HG02759 (cell line): ENCODE measurements around the gene PLEKHA5.
"Not testable (repeated sequence)": the region's sequence is repeated elsewhere in the genome, so short reads cannot be mapped to it uniquely, and the experiment has no call there.

Experiments used
- ATAC-seq: cut with Tn5 transposase; IDR thresholded peaks from one replicate; pipeline ENCODE4 v1.9.1; 2021; ENCODE audit warnings: mild to moderate bottlenecking, moderate library complexity; ENCODE audit not compliant: unreplicated experiment

The PLEKHA5 gene

GRCh38 chr12:19227190-19227879 lies 97.8 kb downstream of the PLEKHA5 start:
- ATAC-seq, result no peak

GRCh38 chr12:19227880-19228210 lies 98.3 kb downstream of the PLEKHA5 start:
- ATAC-seq, result no peak

- ATAC-seq, result not testable (repeated sequence)
Measured at GRCh38 chr12:19229021-19229420, 99.5 kb downstream of the PLEKHA5 start.

- no peak for ATAC-seq
Measured at GRCh38 chr12:19230299-19230866, 100.8 kb downstream of the PLEKHA5 start.

- ATAC-seq, result no peak
Measured at GRCh38 chr12:19230896-19231295, 101.4 kb downstream of the PLEKHA5 start.

GRCh38 chr12:19234171-19234704 lies 104.7 kb downstream of the PLEKHA5 start:
- ATAC-seq, result no peak

- no peak for ATAC-seq
Measured at GRCh38 chr12:19234981-19235871, 105.7 kb downstream of the PLEKHA5 start.

- no peak for ATAC-seq
Measured at GRCh38 chr12:19236656-19237055, 107.1 kb downstream of the PLEKHA5 start.

- ATAC-seq, result no peak
Measured at GRCh38 chr12:19238540-19238939, 109.0 kb downstream of the PLEKHA5 start.

GRCh38 chr12:19239102-19239501 lies 109.6 kb downstream of the PLEKHA5 start:
- no peak for ATAC-seq

GRCh38 chr12:19239616-19240234 lies 110.2 kb downstream of the PLEKHA5 start:
- no peak for ATAC-seq

- ATAC-seq, result no peak
Measured at GRCh38 chr12:19242581-19242980, 113.0 kb downstream of the PLEKHA5 start.

- no peak for ATAC-seq
Measured at GRCh38 chr12:19243551-19243950, 114.0 kb downstream of the PLEKHA5 start.

GRCh38 chr12:19244312-19244711 lies 114.8 kb downstream of the PLEKHA5 start:
- no peak for ATAC-seq

- ATAC-seq, result no peak
Measured at GRCh38 chr12:19245106-19245505, 115.6 kb downstream of the PLEKHA5 start.

GRCh38 chr12:19245666-19246065 lies 116.1 kb downstream of the PLEKHA5 start:
- ATAC-seq, result no peak

GRCh38 chr12:19246933-19247332 lies 117.4 kb downstream of the PLEKHA5 start:
- no peak for ATAC-seq

- no peak for ATAC-seq
Measured at GRCh38 chr12:19248929-19249602, 119.5 kb downstream of the PLEKHA5 start.

GRCh38 chr12:19251481-19252132 lies 122.1 kb downstream of the PLEKHA5 start:
- no peak for ATAC-seq

GRCh38 chr12:19260135-19260534 lies 130.6 kb downstream of the PLEKHA5 start:
- no peak for ATAC-seq
